IPS-18c (cell line): ENCODE measurements around the gene SPACDR.
A peak's percentile ranks its signal among the peaks of the same experiment; 100 is the strongest.
"Not testable (repeated sequence)": the region's sequence is repeated elsewhere in the genome, so short reads cannot be mapped to it uniquely, and the experiment has no call there.

Experiments
- H3K4me3 ChIP-seq: 2 replicates; pipeline ENCODE4 v1.7.0; 2013; ENCODE audit warnings: low read depth, mild to moderate bottlenecking, low read length, moderate library complexity; ENCODE audit not compliant: insufficient read depth
- H3K9me3 ChIP-seq: one replicate; pipeline ENCODE4 v1.6.1; 2013; ENCODE audit warnings: mild to moderate bottlenecking, low read length, moderate library complexity; ENCODE audit not compliant: control insufficient read depth, insufficient read depth

The SPACDR gene

DNA sequence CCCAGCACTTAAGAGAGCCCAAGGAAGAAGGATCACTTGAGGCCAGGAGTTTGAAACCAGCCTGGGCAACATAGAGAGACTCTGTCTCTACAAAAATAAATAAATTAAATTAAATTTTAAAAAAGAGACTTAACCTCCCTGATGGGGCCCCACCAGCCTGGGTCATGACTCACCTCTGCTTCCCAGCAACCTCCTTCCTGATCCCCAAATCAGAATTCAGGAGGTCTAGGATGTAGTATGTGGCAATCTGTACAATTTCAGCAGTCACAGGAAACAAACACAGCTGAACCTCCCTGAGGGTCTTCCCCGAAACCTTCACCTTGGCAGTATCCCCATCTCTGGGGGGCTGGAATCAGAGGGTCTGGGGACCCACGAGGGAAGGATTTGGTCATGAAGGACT is 18.0 kb downstream of the SPACDR start:
- Histone ChIP-seq H3K4me3 (no peak overlapping the region), H3K9me3 (no peaks in the 10 kb centered on the region)

- H3K9me3 ChIP-seq: no peaks in the 10 kb centered on the region
- H3K4me3 ChIP-seq: no peak overlapping the region
Measured at GRCh38 chr7:100444311-100445278, 19.5 kb downstream of the SPACDR start.

GRCh38 chr7:100443096-100443840 is 20.8 kb downstream of the SPACDR start:
- no peak overlapping the region for H3K4me3 ChIP-seq

GRCh38 chr7:100441641-100442535 is 22.2 kb downstream of the SPACDR start:
- Histone ChIP-seq H3K4me3 (no peak overlapping the region), H3K9me3 (no peaks in the 10 kb centered on the region)

More at GRCh38 chr7:100443096-100443840, 20.8 kb downstream of the SPACDR start:
- no peaks in the 10 kb centered on the region for H3K9me3 ChIP-seq

DNA sequence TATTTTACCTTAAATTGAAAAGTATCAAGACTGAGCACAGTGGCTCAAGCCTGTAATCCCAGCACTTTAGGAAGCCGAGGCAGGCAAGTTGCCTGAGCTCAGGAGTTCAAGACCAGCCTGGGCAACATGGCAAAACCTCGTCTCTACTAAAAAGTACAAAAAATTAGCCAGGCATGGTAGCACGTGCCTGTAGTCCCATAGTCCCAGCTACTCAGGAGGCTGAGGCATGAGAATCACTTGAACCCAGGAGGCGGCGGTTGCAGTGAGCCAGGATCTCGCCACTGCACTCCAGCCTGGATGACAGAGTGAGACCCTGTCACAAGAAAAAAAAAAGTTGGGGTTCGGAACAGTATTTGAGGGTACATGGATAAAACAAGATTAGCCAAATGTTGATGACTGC is 24.8 kb downstream of the SPACDR start:
- H3K9me3 ChIP-seq, H3K4me3 ChIP-seq: not testable (repeated sequence)

- not testable (repeated sequence) for H3K9me3 ChIP-seq
Measured at GRCh38 chr7:100438731-100439130, 25.3 kb downstream of the SPACDR start.

GRCh38 chr7:100438172-100438571 is 25.9 kb downstream of the SPACDR start:
- Histone ChIP-seq H3K9me3 (no peaks in the 10 kb centered on the region), H3K4me3 (no peak overlapping the region)

More at GRCh38 chr7:100438731-100439130, 25.3 kb downstream of the SPACDR start:
- H3K4me3 ChIP-seq: not testable (repeated sequence)

DNA sequence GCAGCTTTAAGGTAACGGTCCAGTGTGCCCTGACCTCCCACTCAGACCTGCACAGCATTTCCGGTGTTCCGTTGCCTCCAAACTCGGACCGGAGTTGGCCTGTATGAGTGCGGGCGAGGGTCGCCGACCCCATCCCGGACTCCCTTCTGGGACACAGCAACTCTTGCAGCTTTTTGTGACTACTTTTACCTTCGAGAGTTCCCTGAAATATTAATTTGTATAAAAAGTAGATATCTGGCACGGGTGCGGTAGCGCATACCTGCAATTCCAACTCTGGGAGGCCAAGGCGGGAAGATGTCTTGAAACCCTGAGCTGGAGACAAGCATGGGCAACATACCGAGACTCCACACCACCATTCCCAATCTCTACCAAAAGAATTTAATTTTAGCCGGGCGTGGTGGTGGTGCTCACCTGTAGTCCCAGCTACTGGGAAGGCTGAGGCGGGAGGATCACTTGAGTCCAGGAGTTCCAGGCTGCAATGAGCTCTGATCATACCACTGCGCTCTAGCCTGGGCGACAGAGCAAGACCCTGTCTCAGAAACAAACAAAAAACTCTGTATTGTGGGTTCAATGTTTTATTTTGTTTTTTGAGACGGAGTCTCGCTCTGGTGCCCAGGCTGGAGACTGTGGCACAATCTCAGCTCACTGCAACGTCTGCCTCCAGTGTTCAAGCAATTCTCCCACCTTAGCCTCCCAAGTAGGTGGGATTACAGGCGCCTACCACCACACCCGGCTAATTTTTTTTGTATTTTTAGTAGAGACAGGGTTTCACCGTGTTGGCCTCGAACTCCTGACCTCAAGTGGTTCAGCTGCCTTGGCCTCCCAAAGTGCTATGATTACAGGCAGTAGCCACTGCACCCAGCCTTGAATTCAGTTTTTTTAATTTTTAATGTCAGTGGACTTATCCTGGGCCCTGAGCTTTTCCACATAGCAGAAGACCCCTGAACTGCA is 26.6 kb downstream of the SPACDR start:
- no peak overlapping the region for H3K4me3 ChIP-seq
- H3K9me3 ChIP-seq: no peaks in the 10 kb centered on the region

DNA sequence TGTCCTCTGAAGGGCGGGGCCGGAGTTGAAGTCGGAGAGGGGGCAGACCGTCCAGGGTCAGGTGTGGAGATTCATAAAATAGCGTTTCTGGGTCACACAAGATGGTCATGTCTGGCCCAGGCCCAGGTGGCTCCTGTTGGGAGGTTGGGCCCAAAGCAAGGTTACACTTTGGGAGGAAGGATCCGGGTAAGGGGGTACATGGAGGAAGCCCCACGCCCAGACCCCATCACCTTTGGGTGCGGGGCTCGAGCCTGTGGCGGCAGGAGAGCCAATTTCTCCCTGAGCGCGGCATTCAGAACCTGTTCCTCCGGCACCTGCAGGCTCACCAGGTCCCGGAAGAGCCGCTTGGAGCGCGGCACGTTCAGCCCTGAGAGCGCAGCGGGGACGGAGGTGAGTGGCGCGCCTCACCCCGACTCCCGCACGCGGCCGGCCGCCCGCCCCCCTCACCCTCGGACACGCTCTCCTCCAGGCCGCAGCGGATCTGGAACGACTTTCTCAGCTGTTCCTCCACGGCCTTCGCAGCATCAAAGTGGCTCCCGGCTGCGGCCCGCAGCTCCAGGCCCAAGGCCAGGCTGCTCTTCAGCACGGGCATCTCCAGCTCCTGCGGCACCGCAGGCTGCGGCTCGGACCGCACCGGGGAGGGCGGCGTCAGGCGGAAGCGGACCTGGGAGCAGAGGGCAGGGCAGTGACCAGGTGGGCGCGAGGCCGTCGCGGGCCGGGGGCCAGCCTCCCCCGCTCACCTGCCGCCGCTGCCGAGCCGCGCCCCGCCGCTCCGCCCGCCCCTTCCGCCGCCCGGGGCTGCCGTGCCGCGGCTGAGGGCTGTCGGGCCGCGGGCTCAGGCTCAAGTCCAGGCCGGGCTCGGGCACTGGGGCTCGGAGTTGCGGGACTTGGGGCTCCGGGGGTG is 28.4 kb downstream of the SPACDR start:
- no peaks in the 10 kb centered on the region for H3K9me3 ChIP-seq
- H3K4me3 ChIP-seq: peak overlapping the region; percentile 92

GRCh38 chr7:100434297-100435144 is 29.5 kb downstream of the SPACDR start:
- Histone ChIP-seq H3K4me3 (peak overlapping the region; percentile 92), H3K9me3 (no peaks in the 10 kb centered on the region)

GRCh38 chr7:100433592-100434296 is 30.3 kb downstream of the SPACDR start:
- H3K4me3 ChIP-seq: no peak overlapping the region
- no peaks in the 10 kb centered on the region for H3K9me3 ChIP-seq

GRCh38 chr7:100433276-100433591 is 30.8 kb downstream of the SPACDR start:
- Histone ChIP-seq H3K9me3 (no peaks in the 10 kb centered on the region), H3K4me3 (no peak overlapping the region)

DNA sequence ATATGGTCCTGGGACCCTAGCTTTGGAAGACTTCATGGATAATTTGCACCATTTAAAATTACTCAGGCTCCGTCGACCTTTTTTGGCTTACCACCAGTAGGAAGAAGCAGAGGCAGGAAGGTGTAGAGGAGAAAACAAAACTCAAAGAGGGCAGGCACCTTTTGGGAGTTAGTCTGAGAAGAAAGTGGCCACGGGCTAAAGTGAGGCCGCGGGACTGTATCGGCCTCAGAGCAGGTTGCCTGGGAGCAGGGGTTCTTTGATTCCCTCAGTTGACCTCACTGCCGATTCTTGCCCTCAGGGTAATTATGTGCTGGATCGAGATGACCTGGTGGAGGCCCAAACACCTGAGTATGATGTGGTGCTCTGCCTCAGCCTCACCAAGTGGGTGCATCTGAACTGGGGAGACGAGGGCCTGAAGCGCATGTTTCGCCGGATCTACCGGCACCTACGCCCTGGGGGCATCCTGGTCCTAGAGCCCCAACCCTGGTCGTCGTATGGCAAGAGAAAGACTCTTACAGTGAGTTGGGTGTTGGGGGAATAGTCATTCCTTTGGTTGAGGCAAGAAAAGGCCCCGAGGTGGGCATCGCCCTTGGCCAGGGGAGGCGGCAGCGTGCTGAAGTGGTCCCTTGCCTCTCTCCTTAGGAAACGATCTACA is 31.3 kb downstream of the SPACDR start:
- H3K4me3 ChIP-seq: no peak overlapping the region; the same call in 1 of the 2 replicates
- H3K9me3 ChIP-seq: peaks cover 3% of the 10 kb centered on the region

DNA sequence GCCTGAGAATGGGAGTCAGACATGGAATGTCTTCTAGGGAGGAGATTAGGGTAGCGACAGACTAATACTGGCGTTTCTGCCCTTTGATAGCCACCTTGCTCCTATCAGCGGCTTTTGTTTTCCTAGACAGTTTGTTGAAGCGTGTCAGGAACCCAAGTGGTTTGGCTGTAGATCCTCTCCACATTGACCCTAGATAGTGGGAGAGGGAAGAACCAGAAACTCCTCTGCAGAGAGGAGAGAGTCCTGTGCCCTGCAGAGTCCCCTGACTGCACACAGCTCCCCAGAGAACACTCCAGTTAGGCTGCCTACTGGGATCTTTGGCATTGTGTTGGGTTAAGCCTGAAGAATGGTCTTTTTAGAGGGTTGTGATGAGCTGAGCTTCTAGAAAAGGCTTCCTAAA is 32.0 kb downstream of the SPACDR start:
- H3K4me3 ChIP-seq: no peak overlapping the region; the same call in 1 of the 2 replicates
- H3K9me3 ChIP-seq: peaks cover 5% of the 10 kb centered on the region
